Vagina (tissue), 2 donors: ENCODE data around the gene FAM171A2.

Experiments
- POLR2A ChIP-seq, 2 donors: fragments of 450-650 bp; IDR thresholded peaks; one replicate each; pipeline ENCODE4 v1.6.1; 2017; ENCODE audit warnings: antibody characterized with exemption in 2 of 2, mild to moderate bottlenecking in 2 of 2, moderate library complexity in 2 of 2
- TF ChIP-seq, protein P1 (sequence below), 3 experiments: fragments of 450-650 bp in 2 of 3; fragments of 200-600 bp in 1 of 3; sonication (generic) in 1 of 3; IDR thresholded peaks; one replicate each; pipeline ENCODE4 v1.5.1; 2017 to 2019; ENCODE audit warnings: antibody characterized with exemption in 3 of 3, mild to moderate bottlenecking in 2 of 3, moderate library complexity in 2 of 3

DNA sequence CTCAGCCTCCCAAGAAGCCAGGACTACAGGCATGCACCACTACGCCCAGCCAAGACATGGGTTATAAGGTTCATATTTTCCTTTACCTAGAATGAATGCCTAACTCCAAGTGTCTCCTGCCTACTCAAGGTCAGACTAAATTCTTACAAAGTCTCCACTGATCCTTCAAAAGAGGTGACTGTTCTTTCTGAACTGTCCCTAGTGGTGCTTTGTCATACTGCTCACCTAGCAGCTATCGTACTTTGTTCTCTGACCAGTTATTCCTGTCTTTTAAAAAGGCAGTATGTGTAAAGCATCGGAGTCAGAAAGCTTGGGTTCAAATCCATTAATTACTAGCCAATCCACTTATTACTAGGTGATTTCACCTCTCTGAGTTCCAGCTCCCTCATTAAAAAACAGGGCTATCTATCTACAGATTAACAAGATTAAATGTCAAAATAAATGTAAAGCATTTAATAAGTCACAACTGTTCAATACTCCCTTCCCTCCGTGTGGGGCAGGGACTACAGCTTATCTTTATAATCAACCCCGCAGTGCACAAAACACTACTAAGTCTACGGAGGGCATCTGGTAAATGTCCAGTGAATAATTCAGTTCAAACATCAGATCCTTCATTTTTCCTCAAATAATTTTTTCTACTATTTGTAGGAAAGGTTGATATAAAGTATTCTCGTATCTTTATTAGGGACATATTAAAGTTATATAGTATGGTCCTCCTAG, 45.8 kb upstream of the FAM171A2 start:
- TF ChIP-seq, protein P1, sequence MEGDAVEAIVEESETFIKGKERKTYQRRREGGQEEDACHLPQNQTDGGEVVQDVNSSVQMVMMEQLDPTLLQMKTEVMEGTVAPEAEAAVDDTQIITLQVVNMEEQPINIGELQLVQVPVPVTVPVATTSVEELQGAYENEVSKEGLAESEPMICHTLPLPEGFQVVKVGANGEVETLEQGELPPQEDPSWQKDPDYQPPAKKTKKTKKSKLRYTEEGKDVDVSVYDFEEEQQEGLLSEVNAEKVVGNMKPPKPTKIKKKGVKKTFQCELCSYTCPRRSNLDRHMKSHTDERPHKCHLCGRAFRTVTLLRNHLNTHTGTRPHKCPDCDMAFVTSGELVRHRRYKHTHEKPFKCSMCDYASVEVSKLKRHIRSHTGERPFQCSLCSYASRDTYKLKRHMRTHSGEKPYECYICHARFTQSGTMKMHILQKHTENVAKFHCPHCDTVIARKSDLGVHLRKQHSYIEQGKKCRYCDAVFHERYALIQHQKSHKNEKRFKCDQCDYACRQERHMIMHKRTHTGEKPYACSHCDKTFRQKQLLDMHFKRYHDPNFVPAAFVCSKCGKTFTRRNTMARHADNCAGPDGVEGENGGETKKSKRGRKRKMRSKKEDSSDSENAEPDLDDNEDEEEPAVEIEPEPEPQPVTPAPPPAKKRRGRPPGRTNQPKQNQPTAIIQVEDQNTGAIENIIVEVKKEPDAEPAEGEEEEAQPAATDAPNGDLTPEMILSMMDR (IDR thresholded peaks at IDR 0.05), result no peak
- TF ChIP-seq POLR2A (IDR thresholded peaks at IDR 0.05), result no peak
